HEK293T (cell line): ENCODE results near the gene KCNMA1.

Experiments used
- ARNT ChIP-seq: fragments of 450-650 bp; IDR thresholded peaks from 2 replicates; pipeline ENCODE4 v1.6.1; 2017; ENCODE audit warnings: mild to moderate bottlenecking
- BHLHE40 ChIP-seq: fragments of 450-650 bp; IDR thresholded peaks from 2 replicates; pipeline ENCODE4 v1.6.1; 2016; ENCODE audit warnings: mild to moderate bottlenecking, moderate library complexity, borderline replicate concordance
- CTBP1 ChIP-seq: fragments of 450-650 bp; IDR thresholded peaks from 2 replicates; pipeline ENCODE4 v1.6.1; 2016; ENCODE audit warnings: borderline replicate concordance
- ELF4 ChIP-seq: fragments of 450-650 bp; IDR thresholded peaks from 2 replicates; pipeline ENCODE4 v1.6.1; 2017; ENCODE audit warnings: antibody characterized with exemption
- FOXA1 ChIP-seq: fragments of 450-650 bp; IDR thresholded peaks from 2 replicates; pipeline ENCODE4 v1.6.1; 2016; ENCODE audit warnings: mild to moderate bottlenecking
- FOXK2 ChIP-seq: fragments of 450-650 bp; IDR thresholded peaks from 2 replicates; pipeline ENCODE4 v1.6.1; 2016; ENCODE audit warnings: mild to moderate bottlenecking
- FOXM1 ChIP-seq: fragments of 450-650 bp; IDR thresholded peaks from 2 replicates; pipeline ENCODE4 v1.6.1; 2017; ENCODE audit warnings: mild to moderate bottlenecking, borderline replicate concordance
- HDGF ChIP-seq: fragments of 450-650 bp; IDR thresholded peaks from 2 replicates; pipeline ENCODE4 v1.6.1; 2017; ENCODE audit warnings: antibody characterized with exemption, borderline replicate concordance
- NFRKB ChIP-seq: fragments of 450-650 bp; IDR thresholded peaks from 2 replicates; pipeline ENCODE4 v1.6.1; 2016; ENCODE audit warnings: mild to moderate bottlenecking, moderate library complexity
- SP1 ChIP-seq: fragments of 450-650 bp; IDR thresholded peaks from 2 replicates; pipeline ENCODE4 v1.6.1; 2017
- SUZ12 ChIP-seq: fragments of 450-650 bp; IDR thresholded peaks from 2 replicates; pipeline ENCODE4 v1.6.1; 2016; ENCODE audit warnings: mild to moderate bottlenecking
- TARDBP ChIP-seq: fragments of 450-650 bp; IDR thresholded peaks from 2 replicates; pipeline ENCODE4 v1.6.1; 2016
- ZNF384 ChIP-seq: fragments of 450-650 bp; IDR thresholded peaks from 2 replicates; pipeline ENCODE4 v1.6.1; 2016
- TF ChIP-seq, protein P1 (sequence below): fragments of 450-650 bp; IDR thresholded peaks from 2 replicates; pipeline ENCODE4 v1.6.1; 2016

GRCh38 chr10:77309509-77309908, 328.1 kb downstream of the KCNMA1 start:
- TF ChIP-seq FOXM1 (no peak), SUZ12 (no peak), FOXA1 (no peak), ZNF384 (no peak), BHLHE40 (no peak), TARDBP (no peak), HDGF (no peak), ELF4 (no peak), FOXK2 (no peak), SP1 (no peak), ARNT (no peak), CTBP1 (no peak), NFRKB (no peak)
- TF ChIP-seq, protein P1, sequence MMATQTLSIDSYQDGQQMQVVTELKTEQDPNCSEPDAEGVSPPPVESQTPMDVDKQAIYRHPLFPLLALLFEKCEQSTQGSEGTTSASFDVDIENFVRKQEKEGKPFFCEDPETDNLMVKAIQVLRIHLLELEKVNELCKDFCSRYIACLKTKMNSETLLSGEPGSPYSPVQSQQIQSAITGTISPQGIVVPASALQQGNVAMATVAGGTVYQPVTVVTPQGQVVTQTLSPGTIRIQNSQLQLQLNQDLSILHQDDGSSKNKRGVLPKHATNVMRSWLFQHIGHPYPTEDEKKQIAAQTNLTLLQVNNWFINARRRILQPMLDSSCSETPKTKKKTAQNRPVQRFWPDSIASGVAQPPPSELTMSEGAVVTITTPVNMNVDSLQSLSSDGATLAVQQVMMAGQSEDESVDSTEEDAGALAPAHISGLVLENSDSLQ: no peak
